ENCODE results near the gene CCSER1. TPM values are rescaled to one million over a fixed set of nuclear protein-coding genes. Genes with fewer than 3 reads are reported as not detected.
"Not testable (repeated sequence)": the region's sequence is repeated elsewhere in the genome, so short reads cannot be mapped to it uniquely, and the experiment has no call there.

CCSER1 gene
- total RNA-seq, 1 experiment from 2014 or later: 5.9 TPM

- POLR2A ChIA-PET (ENCODE audit: unreplicated experiment): interaction anchor here (0.7 kb wide), 1 partner anchor 230 kb away, joined by 4 read pairs; no protein-coding TSS in a partner anchor
Observed at GRCh38 chr4:90299373-90299772, 172.2 kb downstream of the CCSER1 start.

DNA sequence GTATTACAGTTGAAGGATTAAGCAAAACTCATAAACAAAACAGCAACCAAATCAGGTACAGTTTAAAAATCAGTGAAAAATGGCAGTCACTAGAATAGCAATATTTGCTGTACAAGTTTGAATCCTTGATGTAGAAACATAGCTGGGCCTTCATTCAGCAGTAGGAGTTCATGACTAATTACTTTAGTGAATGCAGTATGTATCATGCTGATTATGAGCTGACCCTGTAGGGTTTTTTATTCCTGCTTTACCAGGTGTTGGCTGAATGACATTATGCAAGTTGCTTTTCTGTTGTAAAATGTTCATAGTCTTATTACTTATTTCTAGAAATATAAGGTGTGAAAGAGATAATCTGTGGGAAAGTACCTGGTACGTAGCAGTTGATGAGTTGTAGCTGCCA lies 179.6 kb downstream of the CCSER1 start:
- no peak for DNase-seq

More at GRCh38 chr4:90299373-90299772, 172.2 kb downstream of the CCSER1 start:
- Histone ChIP-seq H3F3A (ENCODE audit: insufficient read depth, low read depth) (no peaks in the 10 kb centered on the region), H3K27ac (no peak overlapping the region), H2AFZ (no peak overlapping the region), H3K4me3 (no peak overlapping the region), H3K9me3 (ENCODE audit: insufficient read depth, low read depth) (no peaks in the 10 kb centered on the region), H3K9me2 (ENCODE audit: insufficient read depth) (no peaks in the 10 kb centered on the region), H3K4me1 (replicated peaks; ENCODE audit: insufficient read depth) (no peaks in the 10 kb centered on the region), H3K79me2 (ENCODE audit: low read depth) (no peaks in the 10 kb centered on the region), H3K4me2 (no peak overlapping the region), H3K36me3 (ENCODE audit: low read depth) (no peaks in the 10 kb centered on the region), H3K27me3 (ENCODE audit: insufficient read depth, low read depth) (no peaks in the 10 kb centered on the region), H4K20me1 (ENCODE audit: insufficient read depth) (no peaks in the 10 kb centered on the region)
- CTCF ChIA-PET: no interaction called here
- intact Hi-C loops (cut with micrococcal nuclease; ENCODE audit: unreplicated experiment): loop anchor here (10.0 kb wide), 3 partner anchors 345 to 1075 kb away; no protein-coding TSS in a partner anchor
- TF ChIP-seq CTCF (conservative IDR thresholded peaks at IDR 0.05) (no peak), EZH2 (IDR thresholded peaks at IDR 0.05; ENCODE audit: low read depth) (no peak)
- BruUV-seq (replicated peaks): no TSS peak
- no peak for DNase-seq

DNA sequence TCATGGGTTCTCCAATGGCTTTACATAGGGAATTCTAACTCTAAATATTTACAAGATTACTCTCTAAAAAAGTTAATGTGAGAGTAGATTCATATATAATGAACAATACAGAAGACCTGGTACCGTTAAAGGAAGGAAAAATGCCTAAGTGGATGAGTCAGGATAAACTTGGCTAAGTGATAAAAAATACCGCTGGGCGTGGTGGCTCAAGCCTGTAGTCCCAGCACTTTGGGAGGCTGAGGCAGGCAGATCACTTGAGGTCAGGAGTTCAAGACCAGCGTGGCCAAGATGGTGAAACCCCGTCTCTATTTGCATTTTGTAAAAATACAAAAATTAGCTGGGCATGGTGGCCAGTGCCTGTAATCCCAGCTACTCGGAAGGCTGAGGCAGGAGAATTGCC lies 189.9 kb downstream of the CCSER1 start:
- H4K20me1 ChIP-seq (ENCODE audit: insufficient read depth); H3K4me3 ChIP-seq; intact Hi-C loops (cut with micrococcal nuclease; ENCODE audit: unreplicated experiment); H3K4me1 ChIP-seq (replicated peaks; ENCODE audit: insufficient read depth); H2AFZ ChIP-seq; DNase-seq; H3K36me3 ChIP-seq (ENCODE audit: low read depth); H3K9me3 ChIP-seq (ENCODE audit: insufficient read depth, low read depth); POLR2A ChIA-PET (ENCODE audit: unreplicated experiment); H3K27me3 ChIP-seq (ENCODE audit: insufficient read depth, low read depth); BruUV-seq (replicated peaks); H3K9me2 ChIP-seq (ENCODE audit: insufficient read depth); H3F3A ChIP-seq (ENCODE audit: insufficient read depth, low read depth); H3K27ac ChIP-seq; H3K79me2 ChIP-seq (ENCODE audit: low read depth); H3K4me2 ChIP-seq; CTCF ChIA-PET: not testable (repeated sequence)

More for the DNA sequence above, 179.6 kb downstream of the CCSER1 start:
- Histone ChIP-seq H3K27ac (no peak overlapping the region), H3K9me3 (ENCODE audit: insufficient read depth, low read depth) (no peaks in the 10 kb centered on the region), H3F3A (ENCODE audit: insufficient read depth, low read depth) (no peaks in the 10 kb centered on the region), H3K9me2 (ENCODE audit: insufficient read depth) (no peaks in the 10 kb centered on the region), H2AFZ (no peak overlapping the region), H3K27me3 (ENCODE audit: insufficient read depth, low read depth) (no peaks in the 10 kb centered on the region), H3K36me3 (ENCODE audit: low read depth) (no peaks in the 10 kb centered on the region), H3K4me2 (no peak overlapping the region), H4K20me1 (ENCODE audit: insufficient read depth) (no peaks in the 10 kb centered on the region), H3K4me3 (no peak overlapping the region), H3K79me2 (ENCODE audit: low read depth) (no peaks in the 10 kb centered on the region), H3K4me1 (replicated peaks; ENCODE audit: insufficient read depth) (no peaks in the 10 kb centered on the region)
- BruUV-seq (replicated peaks): no TSS peak
- CTCF ChIA-PET: no interaction called here
- POLR2A ChIA-PET (ENCODE audit: unreplicated experiment): no interaction called here
- TF ChIP-seq EZH2 (IDR thresholded peaks at IDR 0.05; ENCODE audit: low read depth) (no peak), CTCF (conservative IDR thresholded peaks at IDR 0.05) (no peak)
- intact Hi-C loops (cut with micrococcal nuclease; ENCODE audit: unreplicated experiment): no loop called here

- BruUV-seq (replicated peaks): no TSS peak
- no peak overlapping the region for H2AFZ ChIP-seq
- TF ChIP-seq CTCF (conservative IDR thresholded peaks at IDR 0.05) (no peak), EZH2 (IDR thresholded peaks at IDR 0.05; ENCODE audit: low read depth) (no peak)
- no peak overlapping the region for H3K4me3 ChIP-seq
- intact Hi-C loops (cut with micrococcal nuclease; ENCODE audit: unreplicated experiment): no loop called here
- H3K27ac ChIP-seq: no peak overlapping the region
- DNase-seq: no peak
- H3K4me1 ChIP-seq (replicated peaks; ENCODE audit: insufficient read depth): no peaks in the 10 kb centered on the region
- CTCF ChIA-PET: no interaction called here
- no peaks in the 10 kb centered on the region for H4K20me1 ChIP-seq (ENCODE audit: insufficient read depth)
- no peaks in the 10 kb centered on the region for H3K9me2 ChIP-seq (ENCODE audit: insufficient read depth)
- no peaks in the 10 kb centered on the region for H3K9me3 ChIP-seq (ENCODE audit: insufficient read depth, low read depth)
- H3K4me2 ChIP-seq: no peak overlapping the region
- no peaks in the 10 kb centered on the region for H3K36me3 ChIP-seq (ENCODE audit: low read depth)
- H3F3A ChIP-seq (ENCODE audit: insufficient read depth, low read depth): no peaks in the 10 kb centered on the region
- no peaks in the 10 kb centered on the region for H3K79me2 ChIP-seq (ENCODE audit: low read depth)
- H3K27me3 ChIP-seq (ENCODE audit: insufficient read depth, low read depth): no peaks in the 10 kb centered on the region
- POLR2A ChIA-PET (ENCODE audit: unreplicated experiment): no interaction called here
Observed at GRCh38 chr4:90317785-90318184, 190.6 kb downstream of the CCSER1 start.

Measured in PC-9 (cell line).